GM12873 (cell line): ENCODE results near the gene CTDSP1.

ENCODE experiments used
- TF ChIP-seq, protein P1 (sequence below): IDR thresholded peaks from 2 replicates; pipeline ENCODE4 v1.5.1; 2012; ENCODE audit warnings: low read depth, mild to moderate bottlenecking, moderate library complexity, low read length, control low read depth; ENCODE audit not compliant: insufficient read depth; ENCODE audit errors: missing control alignments

The CTDSP1 gene

DNA sequence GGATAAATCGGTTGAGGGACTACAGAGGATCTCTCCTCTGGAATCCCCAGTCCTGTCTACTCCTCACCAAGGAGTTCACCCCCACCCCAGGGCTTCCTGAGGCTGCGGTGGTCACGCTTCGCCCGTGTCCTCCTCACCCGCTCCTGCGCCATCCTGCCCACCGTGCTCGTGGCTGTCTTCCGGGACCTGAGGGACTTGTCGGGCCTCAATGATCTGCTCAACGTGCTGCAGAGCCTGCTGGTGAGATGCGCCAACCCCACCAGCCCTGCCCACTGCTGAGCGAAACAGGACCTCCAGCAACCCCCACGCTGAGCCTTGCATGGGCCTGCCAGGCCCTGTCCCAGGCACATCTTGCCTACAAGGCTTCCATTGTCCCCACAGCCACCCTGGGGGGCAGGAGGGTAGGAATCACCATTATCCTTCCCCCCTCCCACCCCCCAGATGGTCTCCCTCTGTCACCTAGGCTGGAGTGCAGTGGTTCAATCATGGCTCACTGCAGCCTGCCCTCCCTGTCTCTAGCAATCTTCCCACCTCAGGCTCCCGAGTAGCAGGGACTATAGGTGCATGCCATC lies 6.7 kb upstream of the CTDSP1 start:
- TF ChIP-seq, protein P1, sequence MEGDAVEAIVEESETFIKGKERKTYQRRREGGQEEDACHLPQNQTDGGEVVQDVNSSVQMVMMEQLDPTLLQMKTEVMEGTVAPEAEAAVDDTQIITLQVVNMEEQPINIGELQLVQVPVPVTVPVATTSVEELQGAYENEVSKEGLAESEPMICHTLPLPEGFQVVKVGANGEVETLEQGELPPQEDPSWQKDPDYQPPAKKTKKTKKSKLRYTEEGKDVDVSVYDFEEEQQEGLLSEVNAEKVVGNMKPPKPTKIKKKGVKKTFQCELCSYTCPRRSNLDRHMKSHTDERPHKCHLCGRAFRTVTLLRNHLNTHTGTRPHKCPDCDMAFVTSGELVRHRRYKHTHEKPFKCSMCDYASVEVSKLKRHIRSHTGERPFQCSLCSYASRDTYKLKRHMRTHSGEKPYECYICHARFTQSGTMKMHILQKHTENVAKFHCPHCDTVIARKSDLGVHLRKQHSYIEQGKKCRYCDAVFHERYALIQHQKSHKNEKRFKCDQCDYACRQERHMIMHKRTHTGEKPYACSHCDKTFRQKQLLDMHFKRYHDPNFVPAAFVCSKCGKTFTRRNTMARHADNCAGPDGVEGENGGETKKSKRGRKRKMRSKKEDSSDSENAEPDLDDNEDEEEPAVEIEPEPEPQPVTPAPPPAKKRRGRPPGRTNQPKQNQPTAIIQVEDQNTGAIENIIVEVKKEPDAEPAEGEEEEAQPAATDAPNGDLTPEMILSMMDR: no peak

DNA sequence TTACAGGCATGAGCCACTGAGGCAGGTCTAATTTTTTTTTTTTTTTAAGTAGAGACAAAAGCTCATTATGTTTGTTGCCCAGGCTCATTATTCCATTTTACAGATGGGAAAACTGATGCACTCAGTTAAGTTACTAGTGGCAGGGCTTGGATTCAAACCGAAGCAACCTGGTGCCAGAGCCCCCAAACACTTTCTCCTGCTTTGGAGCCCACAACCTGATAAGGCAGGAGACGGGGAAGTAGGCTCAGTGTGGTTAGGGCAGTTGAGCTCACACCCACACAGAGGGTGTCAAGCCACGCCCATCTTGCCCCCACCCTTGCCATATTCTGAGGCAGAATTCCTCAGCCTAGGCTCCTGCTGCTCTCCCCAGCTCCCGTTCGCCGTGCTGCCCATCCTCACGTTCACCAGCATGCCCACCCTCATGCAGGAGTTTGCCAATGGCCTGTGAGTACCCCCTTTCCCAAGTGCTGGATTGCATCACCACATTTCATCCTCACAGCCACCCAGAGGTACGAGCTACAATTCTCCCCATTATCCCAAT lies 5.8 kb upstream of the CTDSP1 start:
- TF ChIP-seq, protein P1: no peak

DNA sequence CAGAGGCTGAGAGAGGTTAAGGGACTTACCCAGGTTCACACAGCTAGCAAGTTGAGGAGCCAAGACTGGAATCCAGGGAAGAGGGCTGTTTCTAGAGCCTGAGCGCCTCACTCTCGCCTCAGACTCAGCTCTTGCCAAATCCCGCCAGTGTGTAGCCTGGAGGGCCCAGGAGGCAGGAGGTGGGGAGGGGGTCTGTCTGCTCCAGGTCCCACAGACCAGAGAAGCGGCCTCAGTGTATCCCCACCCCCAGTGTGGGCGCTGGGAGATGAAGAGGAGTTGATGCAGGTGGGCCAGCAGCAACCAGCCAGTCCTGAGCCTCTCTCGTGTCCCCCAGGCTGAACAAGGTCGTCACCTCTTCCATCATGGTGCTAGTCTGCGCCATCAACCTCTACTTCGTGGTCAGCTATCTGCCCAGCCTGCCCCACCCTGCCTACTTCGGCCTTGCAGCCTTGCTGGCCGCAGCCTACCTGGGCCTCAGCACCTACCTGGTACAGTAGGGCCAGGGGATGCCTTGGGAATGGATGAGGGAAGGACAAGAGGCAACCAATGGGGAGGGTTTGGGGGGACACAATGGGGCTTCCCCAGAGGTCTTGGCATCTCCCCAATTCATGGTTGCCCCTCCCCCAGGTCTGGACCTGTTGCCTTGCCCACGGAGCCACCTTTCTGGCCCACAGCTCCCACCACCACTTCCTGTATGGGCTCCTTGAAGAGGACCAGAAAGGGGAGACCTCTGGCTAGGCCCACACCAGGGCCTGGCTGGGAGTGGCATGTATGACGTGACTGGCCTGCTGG lies 5.2 kb upstream of the CTDSP1 start:
- TF ChIP-seq, protein P1: no peak

DNA sequence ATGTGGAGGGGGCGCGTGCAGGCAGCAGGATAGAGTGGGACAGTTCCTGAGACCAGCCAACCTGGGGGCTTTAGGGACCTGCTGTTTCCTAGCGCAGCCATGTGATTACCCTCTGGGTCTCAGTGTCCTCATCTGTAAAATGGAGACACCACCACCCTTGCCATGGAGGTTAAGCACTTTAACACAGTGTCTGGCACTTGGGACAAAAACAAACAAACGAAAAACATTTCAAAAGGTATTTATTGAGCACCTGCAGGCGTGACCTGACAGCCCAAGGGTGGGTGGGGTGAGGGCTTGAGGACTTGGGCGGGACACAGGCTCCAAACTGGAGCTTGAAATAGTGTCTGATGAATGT lies 4.6 kb upstream of the CTDSP1 start:
- TF ChIP-seq, protein P1: no peak

DNA sequence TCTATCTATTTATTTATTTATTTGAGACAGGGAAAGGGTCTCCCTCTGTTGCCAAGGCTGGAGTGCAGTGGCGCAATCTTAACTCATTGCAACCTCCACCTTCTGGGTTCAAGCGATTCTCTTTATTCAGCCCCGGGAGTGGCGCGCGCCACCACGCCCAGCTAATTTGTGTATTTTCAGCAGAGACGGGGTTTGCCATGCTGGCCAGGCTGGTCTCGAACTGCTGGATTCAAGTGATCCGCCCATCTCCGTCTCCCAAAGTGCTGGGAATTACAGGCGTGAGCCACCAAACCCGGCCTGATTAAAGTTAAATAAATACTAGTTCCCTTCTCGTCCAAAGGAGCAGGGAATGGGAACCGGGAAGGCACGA lies 4.2 kb upstream of the CTDSP1 start:
- TF ChIP-seq, protein P1: no peak

DNA sequence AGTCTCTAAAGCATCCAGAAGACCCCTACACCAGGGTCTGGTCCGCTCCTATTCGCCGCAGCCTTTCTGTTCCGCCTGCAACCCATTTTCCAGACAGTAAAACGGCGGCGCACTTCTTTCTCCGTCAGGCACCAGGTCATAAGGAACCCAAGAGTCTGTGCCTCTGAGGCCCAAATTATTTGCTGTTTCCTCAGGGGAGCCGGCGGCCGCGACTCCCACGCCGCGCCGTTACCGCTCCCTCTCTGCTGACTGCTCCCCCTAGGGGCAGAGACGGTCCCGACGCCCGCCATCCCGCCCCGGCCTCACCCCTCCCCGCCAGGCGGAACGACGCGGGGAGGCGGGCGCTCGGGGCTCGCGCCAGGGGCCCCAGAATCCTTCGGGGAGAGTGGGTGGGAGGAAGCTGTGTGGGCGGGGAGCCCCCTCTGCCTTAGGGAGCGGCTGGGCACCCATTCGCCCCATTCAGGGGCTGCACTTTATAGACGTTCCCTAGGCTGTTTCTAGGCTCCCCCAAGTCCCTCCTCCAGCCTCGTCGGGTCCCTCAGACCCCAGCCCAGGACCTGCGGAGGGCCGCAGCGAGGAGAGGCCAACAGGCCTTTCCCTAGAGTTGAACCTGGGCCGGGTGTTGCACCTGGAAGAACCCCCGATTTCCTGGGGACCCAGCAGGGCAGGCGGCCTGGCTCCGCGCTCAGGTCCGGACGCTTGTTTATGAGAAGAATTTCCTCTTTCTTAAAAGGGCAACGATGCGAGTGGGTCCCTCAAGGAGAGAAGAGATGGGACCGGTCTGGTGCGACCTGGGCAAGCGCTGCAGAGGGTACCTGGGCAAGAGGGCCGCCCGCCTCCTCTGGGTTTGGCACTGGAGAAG lies 3.6 kb upstream of the CTDSP1 start:
- TF ChIP-seq, protein P1: peak; percentile 72
